Right ventricle myocardium superior (tissue), 1 donor: ENCODE measurements around the gene CARS1. TPM values are rescaled to one million over a fixed set of nuclear protein-coding genes. Genes with fewer than 3 reads are reported as not detected.

Source experiments
- ATAC-seq: fragments of 200-7000 bp; cut with Tn5 transposase; one replicate; pipeline ENCODE4 v1.9.1; 2020; ENCODE audit warnings: mild to moderate bottlenecking; ENCODE audit not compliant: poor library complexity
- DNase-seq: peaks from one replicate; pipeline ENCODE4 v3.0.0-alpha.2; 2020
- intact Hi-C: fragments of 100-400 bp; cut with DNase I; formaldehyde crosslinking; loops from one replicate; pipeline ENCODE4 v1.11.2; 2022
- total RNA-seq: library from RNA; stranded (reverse); fragmentation: NEBNext Ultra II Directional; extraction: Animal tissue kit (Norgen Biotek cat#: 25700); gene quantifications from one replicate; pipeline ENCODE4 v1.2.1, GENCODE V29; 2021
- donor health status: DM: no; HTN: yes; CAD: no; lungs with severe emphysema.

CARS1 gene
- total RNA-seq, 1 donor from 2014 or later = 12.8 TPM

DNA sequence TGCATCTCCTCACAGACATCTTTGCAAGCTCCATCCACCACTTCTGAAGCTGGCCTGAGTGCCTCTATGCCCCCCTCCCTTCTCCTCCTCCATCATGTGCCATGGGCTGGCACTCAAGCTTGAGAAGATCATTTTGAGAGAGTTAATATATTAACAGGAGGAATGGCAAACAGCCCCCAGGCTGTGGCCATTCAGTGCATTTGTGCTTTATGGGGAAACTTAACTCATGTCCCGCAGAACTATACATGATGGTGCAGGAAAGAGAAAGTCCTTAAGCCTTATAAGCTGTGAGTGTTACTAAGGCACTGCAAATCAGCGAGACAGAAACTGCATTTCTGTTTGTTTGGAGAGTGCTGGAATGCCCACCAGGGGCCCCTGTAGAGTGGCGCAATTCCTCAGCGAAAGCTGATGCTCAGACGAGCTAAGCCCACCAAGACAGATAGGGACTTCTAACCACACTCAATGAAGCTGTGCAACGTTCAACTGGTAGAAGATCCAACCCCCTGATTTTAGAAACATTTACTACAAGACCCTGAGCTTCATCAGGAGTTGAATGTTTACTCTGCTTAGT, 101.2 kb downstream of the CARS1 start:
- ATAC-seq = no peak
- intact Hi-C loops = no loop called here

GRCh38 chr11:2954263-2954662, 103.0 kb downstream of the CARS1 start:
- ATAC-seq = no peak
- no peak for DNase-seq
- intact Hi-C loops = no loop called here

More for the DNA sequence above, 101.2 kb downstream of the CARS1 start:
- no peak for DNase-seq

DNA sequence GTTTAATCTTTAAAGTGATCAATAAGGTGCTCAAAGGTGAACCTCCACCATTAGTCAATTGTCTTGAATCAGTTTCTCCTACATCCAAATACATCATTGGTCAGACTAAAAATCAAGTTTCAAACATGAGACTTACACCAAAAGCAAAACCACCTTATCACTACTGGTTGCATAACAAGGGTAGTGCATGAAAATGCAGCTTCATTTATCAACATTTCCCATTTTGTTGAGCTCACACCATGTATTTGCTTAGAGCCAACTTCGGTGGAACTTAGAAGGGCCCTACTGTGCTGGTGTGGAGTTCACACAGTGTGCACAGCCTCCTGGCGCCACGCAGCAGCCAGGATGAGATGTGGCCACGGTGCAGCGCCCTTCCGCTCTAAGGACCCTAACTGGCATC, 104.9 kb downstream of the CARS1 start:
- ATAC-seq (no peak), DNase-seq (no peak)
- intact Hi-C loops = no loop called here

DNA sequence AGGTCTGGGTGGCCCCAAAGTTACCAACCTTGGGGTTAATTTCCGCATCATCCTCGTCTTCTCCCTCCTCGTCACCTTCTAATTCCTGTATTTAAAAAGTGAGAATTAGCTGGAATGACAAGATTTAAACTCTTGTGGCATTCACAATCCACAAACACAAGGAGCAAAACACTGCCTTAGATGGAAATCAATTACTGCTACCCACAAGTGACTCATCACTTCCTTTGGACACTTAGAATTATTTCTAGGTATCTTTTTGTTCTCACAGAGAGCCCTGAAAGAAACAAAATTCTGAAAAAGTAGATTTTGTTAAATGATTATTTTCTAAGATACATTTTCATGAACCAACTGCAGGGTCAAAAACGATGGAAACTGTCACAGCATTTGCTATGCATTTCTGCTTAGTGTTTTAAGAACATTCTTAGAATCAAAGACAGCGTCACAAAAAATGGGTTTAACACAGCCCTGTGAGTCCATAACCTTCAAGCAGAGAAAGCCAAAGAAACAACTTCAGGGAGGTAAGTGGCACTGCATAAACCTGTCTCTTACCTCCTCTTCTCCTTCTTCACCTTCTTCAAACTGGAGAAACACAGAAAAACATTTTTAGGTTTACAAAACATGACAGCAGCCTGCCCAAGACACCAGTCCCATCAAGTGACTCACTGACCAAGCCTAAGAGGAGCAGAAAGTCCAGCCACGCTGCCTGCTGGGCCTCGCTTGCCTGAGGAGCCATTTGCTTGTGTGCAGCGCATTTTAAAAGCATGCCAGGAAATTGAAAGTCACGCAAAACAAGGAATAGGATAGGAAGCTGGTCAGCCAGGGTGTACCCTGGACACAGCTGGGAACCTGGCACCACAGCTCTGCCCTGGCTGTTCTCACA, 105.8 kb downstream of the CARS1 start:
- intact Hi-C loops = no loop called here
- ATAC-seq (no peak), DNase-seq (no peak)

Other genes starting within 250 kb of the CARS1 start
- gene CDKN1C, start 171.6 kb downstream of the CARS1 start, total RNA-seq = 37.7 TPM
- gene PHLDA2, start 128.0 kb downstream of the CARS1 start, total RNA-seq = 1.1 TPM
- 154 TPM for gene NAP1L4, start 65.1 kb downstream of the CARS1 start, total RNA-seq
- 15.3 TPM for gene OSBPL5, start 107.9 kb upstream of the CARS1 start, total RNA-seq
- gene MRGPRG, start 161.4 kb upstream of the CARS1 start, total RNA-seq = not detected
- gene MRGPRE, start 175.0 kb upstream of the CARS1 start, total RNA-seq = 0.16 TPM